ENCODE measurements around the gene B4GALT2.

DNA sequence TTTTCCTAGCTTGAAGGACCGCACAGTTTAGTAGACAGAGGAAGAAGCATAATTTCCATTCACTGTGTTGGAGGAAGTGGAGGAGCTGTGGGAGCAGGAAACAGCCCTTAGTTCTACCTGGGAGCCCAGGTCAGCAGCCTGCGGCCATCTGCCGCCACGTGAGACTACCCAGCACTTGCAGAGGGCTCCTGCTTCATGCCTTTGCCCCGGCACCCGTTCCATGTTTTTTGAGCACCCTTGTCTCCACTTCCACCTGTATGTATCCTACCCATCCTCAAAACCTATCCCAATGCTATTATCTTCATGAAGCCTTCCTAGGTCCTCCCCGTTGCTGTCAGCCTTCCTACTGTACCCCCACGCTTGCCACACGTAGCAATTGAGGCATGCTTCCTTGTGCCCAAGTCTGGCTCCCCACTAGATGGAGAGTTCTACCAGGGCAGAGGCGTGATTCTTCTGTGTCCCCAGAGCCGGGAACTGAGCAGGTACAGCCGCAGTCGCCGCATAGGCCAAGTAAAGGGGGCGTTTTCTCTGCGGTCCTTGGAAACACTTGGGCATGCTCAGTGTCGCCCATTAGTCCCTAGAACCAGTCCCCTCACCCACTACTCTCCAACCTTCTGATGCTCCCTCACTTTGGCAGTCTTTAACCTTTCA lies 50.4 kb downstream of the B4GALT2 start:
- TF ChIP-seq, protein P1, sequence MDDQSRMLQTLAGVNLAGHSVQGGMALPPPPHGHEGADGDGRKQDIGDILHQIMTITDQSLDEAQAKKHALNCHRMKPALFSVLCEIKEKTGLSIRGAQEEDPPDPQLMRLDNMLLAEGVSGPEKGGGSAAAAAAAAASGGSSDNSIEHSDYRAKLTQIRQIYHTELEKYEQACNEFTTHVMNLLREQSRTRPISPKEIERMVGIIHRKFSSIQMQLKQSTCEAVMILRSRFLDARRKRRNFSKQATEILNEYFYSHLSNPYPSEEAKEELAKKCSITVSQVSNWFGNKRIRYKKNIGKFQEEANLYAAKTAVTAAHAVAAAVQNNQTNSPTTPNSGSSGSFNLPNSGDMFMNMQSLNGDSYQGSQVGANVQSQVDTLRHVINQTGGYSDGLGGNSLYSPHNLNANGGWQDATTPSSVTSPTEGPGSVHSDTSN (IDR thresholded peaks at IDR 0.05): no peak
- TF ChIP-seq, protein P2, sequence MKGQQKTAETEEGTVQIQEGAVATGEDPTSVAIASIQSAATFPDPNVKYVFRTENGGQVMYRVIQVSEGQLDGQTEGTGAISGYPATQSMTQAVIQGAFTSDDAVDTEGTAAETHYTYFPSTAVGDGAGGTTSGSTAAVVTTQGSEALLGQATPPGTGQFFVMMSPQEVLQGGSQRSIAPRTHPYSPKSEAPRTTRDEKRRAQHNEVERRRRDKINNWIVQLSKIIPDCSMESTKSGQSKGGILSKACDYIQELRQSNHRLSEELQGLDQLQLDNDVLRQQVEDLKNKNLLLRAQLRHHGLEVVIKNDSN (IDR thresholded peaks at IDR 0.05; ENCODE audit: borderline replicate concordance, low read depth): no peak
- TF ChIP-seq, protein P3, sequence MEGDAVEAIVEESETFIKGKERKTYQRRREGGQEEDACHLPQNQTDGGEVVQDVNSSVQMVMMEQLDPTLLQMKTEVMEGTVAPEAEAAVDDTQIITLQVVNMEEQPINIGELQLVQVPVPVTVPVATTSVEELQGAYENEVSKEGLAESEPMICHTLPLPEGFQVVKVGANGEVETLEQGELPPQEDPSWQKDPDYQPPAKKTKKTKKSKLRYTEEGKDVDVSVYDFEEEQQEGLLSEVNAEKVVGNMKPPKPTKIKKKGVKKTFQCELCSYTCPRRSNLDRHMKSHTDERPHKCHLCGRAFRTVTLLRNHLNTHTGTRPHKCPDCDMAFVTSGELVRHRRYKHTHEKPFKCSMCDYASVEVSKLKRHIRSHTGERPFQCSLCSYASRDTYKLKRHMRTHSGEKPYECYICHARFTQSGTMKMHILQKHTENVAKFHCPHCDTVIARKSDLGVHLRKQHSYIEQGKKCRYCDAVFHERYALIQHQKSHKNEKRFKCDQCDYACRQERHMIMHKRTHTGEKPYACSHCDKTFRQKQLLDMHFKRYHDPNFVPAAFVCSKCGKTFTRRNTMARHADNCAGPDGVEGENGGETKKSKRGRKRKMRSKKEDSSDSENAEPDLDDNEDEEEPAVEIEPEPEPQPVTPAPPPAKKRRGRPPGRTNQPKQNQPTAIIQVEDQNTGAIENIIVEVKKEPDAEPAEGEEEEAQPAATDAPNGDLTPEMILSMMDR (IDR thresholded peaks at IDR 0.05): no peak
